Erythroblast (primary cell): Measurements from ENCODE around the gene REXO2.

Source experiments
- GATA1 ChIP-seq: IDR thresholded peaks from 2 replicates; pipeline ENCODE4 v1.6.1; 2011; ENCODE audit warnings: low read depth, mild to moderate bottlenecking, control low read depth, low read length, moderate library complexity
- POLR2A ChIP-seq: IDR thresholded peaks from 2 replicates; pipeline ENCODE4 v1.6.1; 2011; ENCODE audit warnings: mild to moderate bottlenecking, low read length

- no peak for TF ChIP-seq POLR2A
- TF ChIP-seq GATA1 = no peak
These were observed 13.1 kb downstream of the REXO2 start for GRCh38 chr11:114452399-114452798.
